ENCODE results near the gene NT5C3A. TPM values are rescaled to one million over a fixed set of nuclear protein-coding genes. Genes with fewer than 3 reads are reported as not detected.

NT5C3A gene
- total and polyA plus RNA-seq, 2 of the 13 experiments (the other 11 are each of a cell fraction or from before 2014, with no cell fraction given), result 16.9 to 34.0 TPM

GRCh38 chr7:33062023-33062781 lies at the start of gene NT5C3A (continued):
- TF ChIP-seq ARID2 (CRISPR knock-in tag; IDR thresholded peaks at IDR 0.05; ENCODE audit: borderline replicate concordance) (peak; percentile 48; the same call in 1 of the 2 replicates), HOXA3 (CRISPR knock-in tag; IDR thresholded peaks at IDR 0.05) (peak; percentile 63; the same call in 1 of the 2 replicates), ZNF274 (CRISPR knock-in tag; IDR thresholded peaks at IDR 0.05) (peak; percentile 69), CEBPB (IDR thresholded peaks at IDR 0.05; ENCODE audit: borderline replicate concordance, low read depth, low read length) (no peak), SP5 (CRISPR knock-in tag; IDR thresholded peaks at IDR 0.05; ENCODE audit: borderline replicate concordance, low read depth) (peak; percentile 30; the same call in 1 of the 2 replicates), ZSCAN12 (CRISPR knock-in tag; IDR thresholded peaks at IDR 0.05) (no peak), TBL1XR1 (IDR thresholded peaks at IDR 0.05; ENCODE audit: borderline replicate concordance, low read length, partially characterized antibody) (no peak), ZFP36L2 (CRISPR knock-in tag; IDR thresholded peaks at IDR 0.05) (no peak), ZUFSP (CRISPR knock-in tag; IDR thresholded peaks at IDR 0.05; ENCODE audit: borderline replicate concordance) (no peak), ZC3H13 (CRISPR knock-in tag; IDR thresholded peaks at IDR 0.05) (0 out of 2 replicates have a peak, but pooled peaks have one; percentile 22), PHF21A (CRISPR knock-in tag; IDR thresholded peaks at IDR 0.05) (no peak), HMGXB4 (CRISPR knock-in tag; IDR thresholded peaks at IDR 0.05; ENCODE audit: borderline replicate concordance in 1 of 2, low read depth in 1 of 2) (peak; percentile 15 to 77; a peak in 2 of 4 replicates), ZBTB7A (CRISPR knock-in tag; IDR thresholded peaks at IDR 0.05) (0 out of 2 replicates have a peak, but pooled peaks have one; percentile 11), FLYWCH1 (CRISPR knock-in tag; IDR thresholded peaks at IDR 0.05) (0 out of 2 replicates have a peak, but pooled peaks have one; percentile 16), CEBPG (CRISPR knock-in tag; IDR thresholded peaks at IDR 0.05) (no peak), ZNF567 (CRISPR knock-in tag; IDR thresholded peaks at IDR 0.05; ENCODE audit: borderline replicate concordance) (no peak), NCOA1 (CRISPR knock-in tag; IDR thresholded peaks at IDR 0.05) (no peak), ZNF652 (CRISPR knock-in tag; IDR thresholded peaks at IDR 0.05; ENCODE audit: borderline replicate concordance, low read depth) (no peak), ZSCAN21 (CRISPR knock-in tag; IDR thresholded peaks at IDR 0.05; ENCODE audit: borderline replicate concordance) (peak; percentile 43; the same call in 1 of the 2 replicates), ZNF781 (CRISPR knock-in tag; IDR thresholded peaks at IDR 0.05; ENCODE audit: borderline replicate concordance, not compliant biosample characterization) (no peak), DNMT3B (CRISPR knock-in tag; conservative IDR thresholded peaks at IDR 0.05) (no peak), ZNF180 (CRISPR knock-in tag; IDR thresholded peaks at IDR 0.05; ENCODE audit: borderline replicate concordance, low read depth) (no peak), ZNF331 (CRISPR knock-in tag; IDR thresholded peaks at IDR 0.05) (peak; percentile 60; the same call in 1 of the 2 replicates), AGO2 (optimal IDR thresholded peaks at IDR 0.05; ENCODE audit: low read depth, low read length) (peak; percentile 56), AHR (CRISPR knock-in tag; IDR thresholded peaks at IDR 0.05) (peak; percentile 41; the same call in 1 of the 2 replicates), HMG20B (CRISPR knock-in tag; conservative IDR thresholded peaks at IDR 0.05) (no peak), NBN (conservative IDR thresholded peaks at IDR 0.05) (no peak), KDM5A (IDR thresholded peaks at IDR 0.05; ENCODE audit: borderline replicate concordance, low read length) (peak; percentile 40), HOXA5 (CRISPR knock-in tag; IDR thresholded peaks at IDR 0.05) (peak; percentile 32; the same call in 1 of the 2 replicates)

All from HepG2 (cell line).